GM21786 (cell line): Measurements from ENCODE around the gene EYA3.
"Not testable (repeated sequence)": the region's sequence is repeated elsewhere in the genome, so short reads cannot be mapped to it uniquely, and the experiment has no call there.

Experiments
- ATAC-seq: cut with Tn5 transposase; IDR thresholded peaks from one replicate; pipeline ENCODE4 v1.9.1; 2021; ENCODE audit not compliant: unreplicated experiment

Gene EYA3

GRCh38 chr1:28028873-28029654 is 59.3 kb downstream of the EYA3 start:
- ATAC-seq: no peak

DNA sequence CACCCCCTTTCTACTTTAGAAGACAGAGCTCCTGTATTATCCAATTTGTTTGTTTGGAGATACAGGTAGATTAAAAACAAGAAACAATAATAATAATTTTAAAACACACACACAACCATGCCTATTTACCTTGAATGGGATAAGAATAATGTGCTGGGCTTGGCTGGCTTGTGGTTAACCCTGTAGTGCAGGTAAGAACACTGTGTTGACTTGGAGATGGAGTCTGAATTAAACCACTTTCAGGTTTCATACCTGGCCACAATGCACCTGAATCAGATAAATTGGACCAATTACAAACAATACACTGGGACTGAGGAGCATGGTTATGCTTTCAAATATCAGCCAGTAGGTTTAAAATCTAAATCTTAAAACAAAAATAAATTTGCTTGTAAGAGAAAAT is 60.8 kb downstream of the EYA3 start:
- ATAC-seq: no peak

DNA sequence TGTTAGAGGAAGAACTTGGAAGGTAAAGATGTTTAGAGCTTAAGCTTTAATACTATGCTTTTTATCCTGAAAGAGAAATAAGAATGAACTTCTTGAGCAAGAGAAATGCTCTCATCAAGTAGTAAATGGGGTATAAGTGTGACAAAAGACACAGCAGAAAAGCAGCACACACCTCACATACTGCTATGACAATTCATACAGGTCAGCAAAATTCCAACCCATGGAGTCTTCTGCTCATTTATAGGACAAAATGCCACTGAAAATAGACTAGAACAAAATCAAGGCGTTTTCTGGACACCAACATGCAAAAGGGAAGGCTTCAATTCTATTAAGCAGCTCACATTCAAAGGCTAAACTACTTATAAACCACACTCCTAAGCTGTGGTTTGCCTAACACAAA is 61.2 kb downstream of the EYA3 start:
- no peak for ATAC-seq

DNA sequence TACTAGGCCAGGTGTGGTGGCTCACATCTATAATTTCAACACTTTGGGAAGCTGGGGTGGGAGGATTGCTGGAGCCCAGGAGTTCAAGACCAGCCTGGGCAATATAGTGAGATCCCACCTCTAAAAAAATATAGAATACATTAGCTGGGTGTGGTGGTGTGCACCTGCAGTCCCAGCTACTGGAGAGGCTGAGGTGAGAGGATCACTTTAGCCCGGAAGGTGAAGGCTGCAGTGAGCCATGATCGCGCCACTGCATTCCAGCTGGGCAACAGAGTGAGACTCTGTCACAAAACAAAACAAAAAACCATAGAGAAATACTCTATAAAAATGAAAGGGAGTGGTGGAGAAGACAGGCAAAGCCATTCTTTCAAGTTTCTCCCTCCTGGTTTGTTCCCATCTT is 62.1 kb downstream of the EYA3 start:
- ATAC-seq: no peak

DNA sequence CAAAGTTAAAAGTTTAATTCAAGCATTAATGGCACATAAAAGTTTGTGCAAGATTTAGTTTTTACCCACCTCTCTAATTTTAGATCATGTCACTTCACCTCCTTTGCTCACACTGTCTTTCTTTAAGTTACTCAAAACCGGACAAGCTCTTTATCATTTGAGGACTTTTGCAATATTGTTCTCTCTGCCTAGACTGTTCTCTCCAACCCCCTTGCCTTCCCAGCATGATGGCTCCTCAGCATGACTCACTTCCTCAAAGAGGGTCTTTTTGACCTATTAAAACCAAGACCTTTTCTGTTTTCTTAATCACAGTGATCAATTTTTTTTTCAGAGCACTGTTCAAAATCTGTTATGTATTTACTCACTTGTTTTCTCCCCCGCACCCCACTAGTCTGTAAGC is 67.3 kb downstream of the EYA3 start:
- ATAC-seq: no peak

GRCh38 chr1:28010969-28011368 is 77.4 kb downstream of the EYA3 start:
- no peak for ATAC-seq

DNA sequence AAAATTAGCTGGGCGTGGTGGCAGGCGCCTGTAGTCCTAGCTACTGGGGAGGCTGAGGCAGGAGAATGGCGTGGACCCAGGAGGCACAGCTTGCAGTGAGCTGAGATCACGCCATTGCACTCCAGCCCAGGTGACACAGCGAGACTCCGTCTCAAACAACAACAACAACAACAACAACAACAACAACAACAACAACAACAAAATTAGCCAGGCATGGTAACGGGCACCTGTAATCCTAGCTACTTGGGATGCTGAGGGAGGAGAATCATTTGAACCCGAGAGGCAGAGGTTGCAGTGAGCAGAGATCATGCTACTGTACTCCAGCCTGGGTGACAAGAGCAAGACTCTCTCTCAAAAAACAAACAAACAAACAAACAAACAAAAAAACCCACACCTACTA is 85.3 kb downstream of the EYA3 start:
- not testable (repeated sequence) for ATAC-seq

DNA sequence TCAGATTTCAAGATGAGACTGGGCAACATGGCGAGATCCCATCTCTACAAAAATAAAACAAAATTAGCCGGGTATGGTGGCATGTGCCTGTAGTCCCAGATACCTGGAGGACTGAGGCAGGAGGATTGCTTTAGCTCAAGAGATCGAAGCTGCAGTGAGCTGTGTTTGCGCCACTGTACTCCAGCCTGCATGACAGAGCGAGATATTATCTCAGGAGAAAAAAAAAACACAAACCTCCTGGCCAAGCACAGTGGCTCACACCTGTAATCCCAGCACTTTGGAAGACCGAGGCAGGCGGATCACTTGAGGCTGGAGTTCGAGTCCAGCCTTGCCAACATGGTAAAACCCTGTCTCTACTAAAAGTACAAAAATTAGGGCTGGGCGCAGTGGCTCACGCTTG is 85.8 kb downstream of the EYA3 start:
- no peak for ATAC-seq

GRCh38 chr1:27999055-27999454 is 89.4 kb downstream of the EYA3 start:
- ATAC-seq: no peak

DNA sequence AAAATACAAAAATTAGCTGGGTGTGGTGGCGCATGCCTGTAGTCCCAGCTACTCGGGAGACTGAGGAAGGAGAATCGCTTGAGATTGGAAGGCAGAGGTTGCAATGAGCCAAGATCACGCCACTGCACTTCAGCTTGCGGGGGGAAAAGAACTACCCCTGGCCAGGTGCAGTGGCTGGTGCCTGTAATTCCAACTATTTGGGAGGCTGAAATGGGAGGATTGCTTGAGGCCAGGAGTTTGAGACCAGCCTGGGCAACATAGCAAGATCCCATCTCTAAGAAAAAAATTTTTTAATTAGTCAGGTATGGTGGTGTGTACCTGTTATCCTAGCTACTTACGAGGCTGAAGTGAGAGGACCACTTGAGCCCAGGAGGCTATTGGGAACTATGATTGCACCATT is 93.9 kb downstream of the EYA3 start:
- ATAC-seq: not testable (repeated sequence)

GRCh38 chr1:27994060-27994459 is 94.3 kb downstream of the EYA3 start:
- no peak for ATAC-seq

DNA sequence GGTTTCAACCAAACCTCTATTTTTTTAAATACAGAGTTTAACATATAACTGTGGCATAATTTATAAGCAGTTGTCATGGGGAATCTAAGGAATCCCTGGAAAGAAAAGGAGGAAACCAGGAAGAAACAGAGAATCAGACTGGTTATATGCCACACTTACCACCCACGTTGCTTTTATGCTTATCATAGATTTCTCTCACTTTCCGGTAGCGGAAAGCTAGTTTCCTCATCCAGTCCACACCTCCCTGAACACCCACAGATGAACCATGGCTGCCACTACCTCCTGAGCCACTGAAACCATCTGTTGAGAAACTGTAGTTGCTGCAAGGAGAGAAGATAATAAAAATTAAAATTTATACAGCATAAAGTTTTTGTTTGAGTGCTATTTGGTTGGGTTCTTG is 95.2 kb downstream of the EYA3 start:
- ATAC-seq: no peak

- ATAC-seq: no peak
Measured at GRCh38 chr1:27992276-27992675, 96.1 kb downstream of the EYA3 start.

- no peak for ATAC-seq
Measured at GRCh38 chr1:27990920-27991537, 97.4 kb downstream of the EYA3 start.

DNA sequence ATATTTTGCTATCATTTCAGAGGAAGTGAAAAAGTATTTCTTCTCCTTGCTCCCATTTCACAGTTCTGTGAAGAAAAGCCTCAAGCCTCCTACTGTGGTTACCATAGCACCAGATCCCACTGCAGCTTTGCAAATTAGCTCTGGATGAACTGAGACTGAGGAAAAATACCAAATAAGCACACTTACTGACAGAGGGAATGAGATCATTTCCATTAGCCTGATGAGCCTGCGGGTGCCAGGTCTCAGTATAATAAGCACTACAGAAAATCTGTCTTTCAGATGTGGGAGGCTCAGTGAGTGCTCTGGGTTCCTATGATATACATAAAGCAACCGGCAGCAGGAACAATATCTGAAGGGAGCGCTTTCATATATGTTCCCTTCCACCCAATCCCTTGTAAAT is 107.3 kb downstream of the EYA3 start:
- ATAC-seq: no peak

- ATAC-seq: no peak
Measured at GRCh38 chr1:27980216-27980845, 108.1 kb downstream of the EYA3 start.

GRCh38 chr1:27979859-27980201 is 108.6 kb downstream of the EYA3 start:
- no peak for ATAC-seq

DNA sequence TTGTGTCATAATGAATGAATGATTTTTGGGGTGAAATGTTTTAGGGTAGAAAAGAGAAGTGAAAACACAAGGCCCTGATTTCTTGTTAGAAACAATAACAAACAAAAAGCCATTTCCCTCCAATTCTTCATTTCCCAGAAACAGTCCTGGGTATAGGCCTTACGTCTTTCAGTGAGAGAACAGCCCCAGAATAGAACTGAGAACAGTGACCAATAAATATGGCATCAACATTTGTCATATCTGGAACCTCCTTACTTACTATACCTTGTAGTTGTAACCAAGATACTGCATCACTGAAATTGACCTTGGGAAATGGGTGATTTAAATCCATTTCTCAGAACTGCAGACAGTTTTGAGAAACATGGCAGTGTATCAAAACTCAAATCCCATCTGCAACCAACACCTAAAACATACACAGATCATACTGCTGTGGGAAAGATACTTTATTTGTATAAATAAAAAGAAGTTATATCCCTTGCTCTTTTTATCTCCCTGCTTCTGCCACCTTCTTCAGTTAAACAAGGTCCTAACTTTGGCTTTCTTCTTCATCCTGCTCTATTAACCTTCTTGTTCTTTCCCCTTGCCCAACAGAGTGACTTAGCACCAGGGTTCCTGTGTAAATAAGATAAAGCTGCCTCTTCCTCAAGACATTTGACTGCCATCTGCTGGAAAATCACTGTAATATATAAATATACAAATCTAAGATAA is 109.1 kb downstream of the EYA3 start:
- no peak for ATAC-seq

- ATAC-seq: no peak
Measured at GRCh38 chr1:27974417-27974781, 114.0 kb downstream of the EYA3 start.

GRCh38 chr1:27973771-27974416 is 114.5 kb downstream of the EYA3 start:
- ATAC-seq: no peak

- ATAC-seq: no peak
Measured at GRCh38 chr1:27972141-27972540, 116.3 kb downstream of the EYA3 start.
